ELR (cell line): ENCODE results near the gene ANKRD22.

Experiments
- DNase-seq: peaks from one replicate; pipeline ENCODE4 v3.0.0-alpha.2; 2015; ENCODE audit warnings: low read depth

The ANKRD22 gene

GRCh38 chr10:88835096-88835909, 16.3 kb downstream of the ANKRD22 start:
- DNase-seq, result peak; percentile 88

DNA sequence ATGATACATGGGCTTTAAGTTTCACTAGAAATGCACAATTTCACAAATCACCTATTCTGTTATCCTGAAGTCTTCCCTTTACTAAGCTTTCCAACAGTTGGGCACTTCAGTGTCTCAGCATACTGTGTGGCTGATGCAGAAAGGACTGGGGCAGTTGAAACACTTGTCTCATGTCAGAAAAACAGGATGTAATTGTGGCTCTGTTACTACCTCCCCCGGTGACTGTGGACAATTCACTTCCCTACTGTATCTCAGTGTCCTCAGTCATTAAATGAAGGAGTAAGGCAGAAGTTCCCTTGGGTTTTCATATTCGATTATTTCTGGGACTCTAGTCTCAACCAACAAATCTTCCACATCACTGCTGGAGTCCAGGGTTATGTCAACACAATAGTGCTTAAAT, 17.9 kb downstream of the ANKRD22 start:
- DNase-seq, result no peak

GRCh38 chr10:88833156-88833555, 18.5 kb downstream of the ANKRD22 start:
- no peak for DNase-seq

GRCh38 chr10:88832376-88832775, 19.3 kb downstream of the ANKRD22 start:
- DNase-seq, result no peak

GRCh38 chr10:88831709-88832108, 19.9 kb downstream of the ANKRD22 start:
- no peak for DNase-seq

DNA sequence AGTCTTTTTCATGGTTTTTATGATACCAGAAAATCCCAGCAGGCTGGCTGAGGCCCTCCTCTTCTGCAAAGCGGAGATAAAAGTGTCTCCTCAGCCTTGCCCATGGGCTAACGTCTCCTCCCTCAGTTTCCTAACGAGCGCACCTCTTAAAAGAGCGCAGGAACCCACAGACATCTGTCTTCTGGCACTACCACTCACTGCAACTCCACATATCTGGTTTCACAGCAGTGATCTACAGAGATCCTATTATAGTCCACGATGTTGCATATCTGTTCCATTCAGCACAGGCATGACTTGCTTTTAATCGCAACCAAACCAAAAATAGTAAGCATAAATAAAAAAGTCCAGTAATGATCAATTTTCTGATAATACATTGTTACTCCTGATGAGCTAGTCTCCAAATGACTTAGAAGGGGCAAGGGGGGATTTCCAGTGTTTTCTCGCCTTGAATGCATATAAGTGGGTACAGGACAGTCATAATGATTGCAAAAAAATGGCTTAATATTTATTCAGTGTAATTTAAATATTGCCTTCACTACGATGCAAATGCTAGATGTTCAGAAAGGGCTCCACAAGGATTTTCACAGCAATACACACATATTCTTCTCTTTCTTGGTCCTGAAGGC, 20.9 kb downstream of the ANKRD22 start:
- no peak for DNase-seq

DNA sequence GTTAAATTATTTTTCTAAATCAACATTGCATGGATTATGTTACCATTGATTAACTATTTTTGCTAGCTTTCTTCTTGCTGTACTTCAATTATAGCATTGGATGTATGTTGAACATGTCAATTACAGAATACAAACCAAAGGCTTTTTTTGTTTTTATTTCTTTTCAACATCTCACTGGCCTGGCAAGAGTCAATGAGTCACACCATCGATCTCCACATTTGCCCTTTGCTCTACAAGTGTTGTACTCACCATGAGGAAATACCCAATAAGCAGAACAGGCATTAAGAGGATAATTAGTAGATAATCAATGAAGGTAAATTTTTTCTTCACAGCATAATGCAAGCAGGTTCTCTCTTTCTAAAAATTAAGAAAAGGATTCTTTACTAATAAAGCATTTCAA, 23.3 kb downstream of the ANKRD22 start:
- DNase-seq, result peak; percentile 23

GRCh38 chr10:88827671-88828070, 24.0 kb downstream of the ANKRD22 start:
- no peak for DNase-seq

- DNase-seq, result no peak
Measured at GRCh38 chr10:88826388-88826787, 25.3 kb downstream of the ANKRD22 start.

GRCh38 chr10:88820748-88821401, 30.8 kb downstream of the ANKRD22 start:
- peak; percentile 12 for DNase-seq

GRCh38 chr10:88819290-88819689, 32.4 kb downstream of the ANKRD22 start:
- no peak for DNase-seq

DNA sequence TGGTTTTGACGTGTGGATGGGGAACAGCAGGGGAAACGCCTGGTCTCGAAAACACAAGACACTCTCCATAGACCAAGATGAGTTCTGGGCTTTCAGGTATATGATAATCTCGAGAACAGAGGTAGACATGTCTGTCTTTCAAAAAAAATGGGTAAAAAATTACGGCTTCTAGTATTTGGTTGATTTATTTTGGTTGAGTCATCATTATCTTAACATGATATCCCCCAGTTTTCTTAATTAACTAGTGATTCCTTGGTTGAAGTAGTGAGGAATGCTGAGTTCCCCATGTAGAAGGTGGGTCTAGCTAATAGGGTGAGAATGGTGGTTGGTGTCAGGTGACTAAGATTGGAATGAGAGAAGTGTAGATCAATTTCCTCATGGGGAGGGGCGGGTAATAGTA, 38.4 kb downstream of the ANKRD22 start:
- DNase-seq, result no peak

DNA sequence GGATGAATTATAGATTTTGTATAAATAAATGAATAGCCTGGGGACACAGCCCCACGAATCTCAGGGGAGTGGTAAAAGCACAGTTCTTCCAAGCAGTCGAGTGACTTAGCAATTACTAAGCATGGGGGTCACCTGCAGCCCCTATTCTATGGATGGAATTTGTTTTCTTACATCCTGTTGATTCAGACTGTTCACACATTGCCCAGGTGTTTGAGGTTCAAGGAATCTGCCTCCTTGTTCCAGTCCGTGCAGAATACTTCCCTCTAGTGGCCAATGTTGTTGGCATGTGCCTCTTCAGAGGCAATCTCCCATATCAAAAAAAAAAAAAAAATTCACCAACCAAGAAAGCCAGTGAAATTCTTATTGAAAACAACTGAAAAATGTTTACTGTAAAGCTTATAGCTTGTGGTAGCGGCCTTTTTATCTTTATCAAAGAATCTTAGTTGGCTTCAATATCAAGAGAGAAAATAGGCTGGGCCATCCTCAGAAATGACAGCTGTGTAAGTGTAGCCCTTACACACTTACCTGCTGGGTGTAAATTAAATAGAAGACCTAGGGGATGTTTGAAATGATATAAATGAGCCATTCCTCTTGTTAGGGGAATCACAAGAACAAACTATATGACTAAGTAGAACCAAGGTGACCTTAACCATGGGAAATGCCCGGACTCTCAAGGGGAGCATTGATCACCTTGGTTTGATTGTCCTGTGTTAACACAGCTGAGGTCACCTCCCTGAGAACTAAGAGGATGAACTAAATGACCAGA, 41.3 kb downstream of the ANKRD22 start:
- DNase-seq, result peak; percentile 84

- no peak for DNase-seq
Measured at GRCh38 chr10:88809621-88810020, 42.0 kb downstream of the ANKRD22 start.

GRCh38 chr10:88805924-88806323, 45.7 kb downstream of the ANKRD22 start:
- DNase-seq, result no peak

- no peak for DNase-seq
Measured at GRCh38 chr10:88805361-88805760, 46.3 kb downstream of the ANKRD22 start.

- DNase-seq, result no peak
Measured at GRCh38 chr10:88804083-88804812, 47.4 kb downstream of the ANKRD22 start.

- DNase-seq, result no peak
Measured at GRCh38 chr10:88803641-88804040, 48.0 kb downstream of the ANKRD22 start.

GRCh38 chr10:88802523-88803285, 48.9 kb downstream of the ANKRD22 start, which contains the start of gene LIPM:
Gene LIPM, plus strand, starts transcription at chr10:88802730. Its CDS starts 167 bp downstream, at chr10:88802897.
- no peak for DNase-seq
